HFF-Myc (cell line): ENCODE data around the gene PMM2.

Experiments used
- DNase-seq: peaks from one replicate; pipeline ENCODE4 v3.0.0-alpha.2; 2011; ENCODE audit warnings: low read depth; ENCODE audit errors: extremely low read depth
- H3K4me3 ChIP-seq: replicated peaks from 2 replicates; pipeline ENCODE4 v1.5.1; 2011; ENCODE audit warnings: low read depth, mild to moderate bottlenecking, control low read depth, low read length
- TF ChIP-seq, protein P1 (sequence below): IDR thresholded peaks from 2 replicates; pipeline ENCODE4 v1.5.1; 2012; ENCODE audit warnings: mild to moderate bottlenecking, low read depth, low read length, control low read depth; ENCODE audit errors: missing control alignments

The PMM2 gene

DNA sequence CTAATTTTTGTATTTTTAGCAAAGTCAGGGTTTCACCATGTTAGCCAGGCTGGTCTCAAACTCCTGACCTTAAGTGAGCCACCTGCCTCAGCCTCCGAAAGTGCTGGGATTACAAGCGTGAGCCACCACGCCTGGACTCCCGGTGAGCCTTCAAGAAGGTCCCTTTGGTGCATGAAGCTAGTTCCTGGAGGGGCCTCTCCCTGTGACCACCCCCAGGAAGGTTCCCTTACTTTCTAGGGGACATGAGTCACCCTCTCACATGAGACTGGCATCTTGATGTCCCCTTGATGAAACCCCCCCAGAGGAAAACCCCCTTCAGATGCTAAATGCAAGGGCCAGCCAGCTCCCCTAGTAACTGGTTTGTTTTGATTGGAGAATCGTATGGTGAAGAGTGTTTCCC, 58.3 kb downstream of the PMM2 start:
- H3K4me3 ChIP-seq: no peak overlapping the region
- TF ChIP-seq, protein P1, sequence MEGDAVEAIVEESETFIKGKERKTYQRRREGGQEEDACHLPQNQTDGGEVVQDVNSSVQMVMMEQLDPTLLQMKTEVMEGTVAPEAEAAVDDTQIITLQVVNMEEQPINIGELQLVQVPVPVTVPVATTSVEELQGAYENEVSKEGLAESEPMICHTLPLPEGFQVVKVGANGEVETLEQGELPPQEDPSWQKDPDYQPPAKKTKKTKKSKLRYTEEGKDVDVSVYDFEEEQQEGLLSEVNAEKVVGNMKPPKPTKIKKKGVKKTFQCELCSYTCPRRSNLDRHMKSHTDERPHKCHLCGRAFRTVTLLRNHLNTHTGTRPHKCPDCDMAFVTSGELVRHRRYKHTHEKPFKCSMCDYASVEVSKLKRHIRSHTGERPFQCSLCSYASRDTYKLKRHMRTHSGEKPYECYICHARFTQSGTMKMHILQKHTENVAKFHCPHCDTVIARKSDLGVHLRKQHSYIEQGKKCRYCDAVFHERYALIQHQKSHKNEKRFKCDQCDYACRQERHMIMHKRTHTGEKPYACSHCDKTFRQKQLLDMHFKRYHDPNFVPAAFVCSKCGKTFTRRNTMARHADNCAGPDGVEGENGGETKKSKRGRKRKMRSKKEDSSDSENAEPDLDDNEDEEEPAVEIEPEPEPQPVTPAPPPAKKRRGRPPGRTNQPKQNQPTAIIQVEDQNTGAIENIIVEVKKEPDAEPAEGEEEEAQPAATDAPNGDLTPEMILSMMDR: no peak

DNA sequence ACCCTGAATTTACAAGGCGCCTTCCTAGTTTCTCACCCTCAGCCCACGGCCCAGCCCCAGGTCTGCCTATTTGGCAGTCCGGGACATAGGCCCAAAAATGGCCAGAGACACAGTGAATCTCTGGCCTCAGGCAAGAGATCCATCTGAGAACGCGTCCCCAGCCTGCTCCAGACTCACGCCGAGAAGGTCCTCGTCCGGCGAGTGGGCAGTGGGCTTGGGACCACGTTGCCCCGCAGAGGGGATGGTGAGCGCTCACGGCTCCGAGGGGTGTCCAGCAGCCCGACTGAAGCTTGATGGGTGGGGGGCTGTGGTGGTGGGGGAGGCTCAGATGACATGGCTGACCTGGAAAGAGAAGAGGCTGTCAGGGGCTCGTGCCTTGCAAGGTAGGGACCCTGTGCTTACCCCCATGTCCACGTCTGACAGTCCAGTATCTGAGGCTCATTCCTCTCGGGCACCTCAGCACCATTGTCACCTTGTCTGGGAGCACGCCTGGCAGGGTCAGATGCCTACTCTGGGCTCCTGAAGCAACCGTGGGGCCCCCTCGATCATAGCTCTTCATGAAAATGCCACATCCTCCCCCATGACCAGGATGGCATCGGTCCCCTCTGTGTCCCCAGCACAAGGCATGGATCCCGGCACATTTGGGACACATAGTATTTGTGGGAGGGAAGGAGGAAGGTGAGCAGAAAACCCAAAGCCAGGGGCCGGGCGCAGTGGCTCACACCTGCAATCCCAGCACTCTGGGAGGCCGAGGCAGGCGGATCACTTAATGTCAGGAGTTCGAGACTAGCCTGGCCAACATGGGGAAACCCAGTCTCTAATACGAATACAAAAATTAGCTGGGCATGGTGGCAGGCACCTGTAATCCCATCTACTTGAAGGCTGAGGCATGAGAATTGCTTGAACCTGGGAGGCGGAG, 61.6 kb downstream of the PMM2 start:
- TF ChIP-seq, protein P1: no peak
- no peak overlapping the region for H3K4me3 ChIP-seq
- no peak for DNase-seq

More for the DNA sequence above, 58.3 kb downstream of the PMM2 start:
- no peak for DNase-seq

DNA sequence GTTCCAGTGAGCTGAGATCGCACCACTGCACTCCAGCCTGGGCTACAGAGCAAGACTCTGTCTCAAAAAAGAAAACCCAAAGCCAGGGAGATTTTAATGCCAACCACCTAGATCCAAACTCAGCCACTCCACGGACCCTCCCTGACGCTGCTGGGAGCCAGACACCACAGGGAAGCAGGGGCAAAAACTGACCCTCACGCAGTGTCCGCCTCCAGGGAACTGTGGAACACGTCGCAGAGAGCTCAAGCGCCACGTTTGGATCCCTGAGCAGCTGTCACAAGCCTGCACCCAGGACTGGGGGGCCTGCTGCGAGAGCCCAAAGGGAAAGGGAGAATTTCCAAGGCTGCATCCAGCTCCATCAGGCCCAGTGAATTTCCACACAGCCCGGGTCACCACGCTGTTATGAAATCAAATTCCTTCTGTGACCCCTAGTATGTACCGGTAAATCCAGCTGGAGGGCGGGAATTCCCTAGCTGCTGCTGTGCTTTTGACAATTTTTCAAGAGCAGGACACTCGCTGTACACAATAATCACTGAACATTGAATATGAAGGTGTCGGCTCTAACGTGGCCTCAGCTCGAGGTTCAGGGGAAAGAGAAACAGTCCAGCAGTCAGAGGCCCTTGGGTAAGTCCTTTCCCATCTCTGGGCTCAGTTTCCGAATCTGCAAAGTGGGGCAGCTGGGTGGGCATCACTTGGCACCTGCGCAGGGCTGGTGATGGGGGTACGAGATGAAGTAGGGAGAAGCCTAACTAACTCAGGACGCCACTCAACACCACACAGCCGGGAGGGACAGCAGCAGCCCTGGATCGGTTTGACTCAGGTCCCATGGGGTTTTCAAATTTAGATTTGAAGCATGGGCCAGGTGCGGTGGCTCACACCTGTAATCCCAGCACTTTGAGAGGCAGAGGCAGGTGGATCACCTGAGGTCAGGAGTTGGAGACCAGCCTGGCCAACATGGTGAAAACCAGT, 62.6 kb downstream of the PMM2 start:
- TF ChIP-seq, protein P1: no peak
- no peak for DNase-seq
- no peak overlapping the region for H3K4me3 ChIP-seq

DNA sequence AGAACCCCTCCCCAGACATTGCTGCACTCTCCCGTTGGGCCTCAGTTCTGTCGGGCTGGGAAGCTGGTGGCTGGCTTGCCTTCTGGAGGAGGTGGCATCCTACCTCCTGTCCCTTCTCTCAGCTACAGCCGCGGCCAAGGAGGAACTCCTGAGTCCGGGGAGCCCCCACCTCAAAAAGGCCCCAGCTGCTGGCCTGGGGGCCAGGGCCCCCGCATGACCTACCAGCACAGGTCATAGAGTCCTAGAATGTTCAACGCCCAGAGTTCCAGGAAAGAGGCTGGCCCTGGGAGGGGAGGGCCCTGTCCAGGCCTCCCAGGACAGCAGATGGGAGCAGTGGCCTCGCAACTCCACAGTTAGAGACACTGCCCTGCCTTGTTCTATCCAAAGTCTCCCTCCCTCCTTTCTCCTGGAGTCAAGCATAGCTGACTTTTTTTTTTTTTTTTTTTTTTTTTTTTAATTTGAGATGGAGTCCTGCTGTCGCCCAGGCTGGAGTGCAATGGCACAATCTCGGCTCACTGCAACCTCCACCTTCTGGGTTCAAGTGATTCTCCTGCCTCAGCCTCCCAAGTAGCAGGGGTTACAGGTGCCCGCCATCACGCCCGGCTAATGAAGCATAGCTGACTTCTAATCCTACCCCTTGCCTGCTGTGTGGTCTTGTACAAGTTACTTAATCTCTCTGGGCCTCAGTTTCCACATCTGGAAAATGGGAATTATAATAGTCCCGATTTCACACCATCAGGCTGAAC, 64.1 kb downstream of the PMM2 start:
- DNase-seq: no peak
- TF ChIP-seq, protein P1: no peak
- no peak overlapping the region for H3K4me3 ChIP-seq

DNA sequence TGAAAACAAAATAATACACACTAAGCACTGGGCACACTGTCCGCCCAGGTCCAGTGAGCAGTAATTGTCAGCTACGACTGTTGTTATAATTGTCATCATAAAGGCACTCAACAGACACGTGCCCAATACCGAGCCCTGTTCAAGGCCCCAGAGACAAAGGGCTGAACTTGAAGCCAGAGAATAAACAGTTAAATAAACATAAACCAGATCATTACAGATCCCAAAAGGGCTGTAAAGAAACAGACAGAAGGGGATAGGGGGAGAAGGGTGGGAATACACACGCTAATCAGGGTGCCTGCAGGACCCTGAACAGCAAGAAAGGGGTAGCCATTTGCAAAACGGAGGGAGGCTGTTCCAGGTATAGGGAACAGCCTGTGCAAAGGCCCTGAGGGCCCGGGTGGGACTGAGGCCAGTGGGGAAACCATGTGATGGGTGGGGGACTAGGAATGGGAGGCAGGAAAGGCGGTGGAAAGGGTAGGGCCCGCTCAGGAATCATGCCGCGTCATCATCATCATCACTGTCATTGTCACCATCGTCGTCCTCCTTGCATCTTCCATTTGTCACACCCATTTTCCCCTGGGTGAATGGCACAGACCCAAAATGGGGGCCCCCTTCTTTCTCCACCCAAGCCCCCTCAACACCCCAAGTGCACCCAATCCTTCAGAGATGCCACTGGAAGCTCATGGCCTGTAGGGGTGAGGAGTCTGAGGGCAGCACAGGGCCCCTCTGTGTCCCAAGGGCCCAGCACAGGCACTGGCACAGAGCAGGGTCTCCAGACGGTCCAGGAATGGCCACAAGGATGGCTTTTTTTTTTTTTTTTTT, 64.9 kb downstream of the PMM2 start:
- H3K4me3 ChIP-seq: no peak overlapping the region
- DNase-seq: no peak
- TF ChIP-seq, protein P1: no peak
